Measurements from ENCODE around the gene C6orf52. TPM values are rescaled to one million over a fixed set of nuclear protein-coding genes. Genes with fewer than 3 reads are reported as not detected.
"Not testable (repeated sequence)": the region's sequence is repeated elsewhere in the genome, so short reads cannot be mapped to it uniquely, and the experiment has no call there.

The C6orf52 gene
- total RNA-seq, 1 donor from 2014 or later, result 0.45 TPM

- Histone ChIP-seq H3K4me3 (no peak overlapping the region), H3K4me2 (no peak overlapping the region), H4K20me1 (ENCODE audit: low read depth) (no peaks in the 10 kb centered on the region), H3K9me3 (ENCODE audit: low read depth) (no peaks in the 10 kb centered on the region), H3F3A (ENCODE audit: low read depth) (no peaks in the 10 kb centered on the region), H3K36me3 (no peaks in the 10 kb centered on the region), H3K79me2 (ENCODE audit: low read depth) (no peaks in the 10 kb centered on the region), H3K9ac (no peak overlapping the region), H2AFZ (replicated peaks) (no peak overlapping the region), H3K4me1 (no peaks in the 10 kb centered on the region), H3K27ac (no peak overlapping the region), H3K27me3 (no peaks in the 10 kb centered on the region)
- Mint-ChIP-seq H3K27me3 (ENCODE audit: insufficient read depth, low read depth) (peaks cover 4% of the 10 kb centered on the region), H3K9me3 (peaks cover 13% of the 10 kb centered on the region), H3K4me3 (no peak overlapping the region), H3K27ac (no peak overlapping the region), H3K36me3 (no peaks in the 10 kb centered on the region), H3K4me1 (no peaks in the 10 kb centered on the region)
- no peak for TF ChIP-seq EZH2 (IDR thresholded peaks at IDR 0.05)
- TF ChIP-seq EZH2phosphoT487 (IDR thresholded peaks at IDR 0.05), result no peak
- TF ChIP-seq CTCF (IDR thresholded peaks at IDR 0.05), result no peak
- no peak for DNase-seq (ENCODE audit: low spot score)
Measured at GRCh38 chr6:10662207-10662606, 32.2 kb downstream of the C6orf52 start.

GRCh38 chr6:10660431-10661191, 33.8 kb downstream of the C6orf52 start:
- not testable (repeated sequence) for H3F3A ChIP-seq (ENCODE audit: low read depth); H3K27ac ChIP-seq; H3K9me3 ChIP-seq (ENCODE audit: low read depth); H3K4me1 ChIP-seq; H3K9ac ChIP-seq; H3K4me3 ChIP-seq; DNase-seq (ENCODE audit: low spot score); H3K36me3 ChIP-seq; H3K36me3 Mint-ChIP-seq; H3K79me2 ChIP-seq (ENCODE audit: low read depth); H3K27ac Mint-ChIP-seq; H3K27me3 Mint-ChIP-seq (ENCODE audit: insufficient read depth, low read depth); H4K20me1 ChIP-seq (ENCODE audit: low read depth); H3K4me2 ChIP-seq; H3K27me3 ChIP-seq; H3K4me1 Mint-ChIP-seq
- peaks cover 11% of the 10 kb centered on the region for H3K9me3 Mint-ChIP-seq
- peak overlapping the region; percentile 38 for H2AFZ ChIP-seq (replicated peaks)
- peak overlapping the region; percentile 18 for H3K4me3 Mint-ChIP-seq

- Histone ChIP-seq H3K4me3 (peak overlapping the region; percentile 28), H3K4me1 (no peaks in the 10 kb centered on the region), H2AFZ (replicated peaks) (peak overlapping the region; percentile 38), H4K20me1 (ENCODE audit: low read depth) (no peaks in the 10 kb centered on the region), H3F3A (ENCODE audit: low read depth) (no peaks in the 10 kb centered on the region), H3K9ac (no peak overlapping the region), H3K4me2 (peak overlapping the region; percentile 57), H3K27ac (no peak overlapping the region), H3K36me3 (no peaks in the 10 kb centered on the region), H3K27me3 (no peaks in the 10 kb centered on the region), H3K79me2 (ENCODE audit: low read depth) (no peaks in the 10 kb centered on the region), H3K9me3 (ENCODE audit: low read depth) (no peaks in the 10 kb centered on the region)
- H3K27ac Mint-ChIP-seq, result no peak overlapping the region
- no peak for TF ChIP-seq EZH2phosphoT487 (IDR thresholded peaks at IDR 0.05)
- TF ChIP-seq CTCF (IDR thresholded peaks at IDR 0.05), result no peak
- H3K9me3 Mint-ChIP-seq, result peaks cover 8% of the 10 kb centered on the region
- peaks cover 4% of the 10 kb centered on the region for H3K27me3 Mint-ChIP-seq (ENCODE audit: insufficient read depth, low read depth)
- no peaks in the 10 kb centered on the region for H3K4me1 Mint-ChIP-seq
- no peak overlapping the region for H3K4me3 Mint-ChIP-seq
- DNase-seq (ENCODE audit: low spot score), result peak; percentile 39
- no peaks in the 10 kb centered on the region for H3K36me3 Mint-ChIP-seq
Measured at GRCh38 chr6:10659699-10660348, 34.6 kb downstream of the C6orf52 start.

Data from neural progenitor cell (in vitro differentiated cells).